Lower leg skin (tissue), 3 donors: ENCODE data around the gene CLDN7.

Source experiments
- CTCF ChIP-seq, 3 donors: fragments of 450-650 bp; IDR thresholded peaks; one replicate each; pipeline ENCODE4 v1.5.1; 2016; ENCODE audit warnings: antibody characterized with exemption in 3 of 3, mild to moderate bottlenecking in 3 of 3, moderate library complexity in 2 of 3
- POLR2A ChIP-seq, 2 donors: fragments of 450-650 bp; IDR thresholded peaks; one replicate each; pipeline ENCODE4 v1.6.1; 2016 to 2017; ENCODE audit warnings: antibody characterized with exemption in 2 of 2, mild to moderate bottlenecking in 1 of 2, moderate library complexity in 1 of 2

- peak in 1 of 3 donors; percentile 64 for TF ChIP-seq CTCF (IDR thresholded peaks at IDR 0.05)
- TF ChIP-seq POLR2A (IDR thresholded peaks at IDR 0.05), result peak in 1 of 2 donors; percentile 40
These were observed 22.9 kb downstream of the CLDN7 start, which contains the start of gene PHF23 for GRCh38 chr17:7239091-7240027.
